ENCODE results near the gene SCN1A.

GRCh38 chr2:166133653-166134052 lies 5.8 kb upstream of the SCN1A start:
- TF ChIP-seq CTCF (IDR thresholded peaks at IDR 0.05 in 4 of 5, conservative IDR thresholded peaks at IDR 0.05 in 1 of 5), result no peak
- TF ChIP-seq POLR2A (IDR thresholded peaks at IDR 0.05), result no peak

All from gastrocnemius medialis (tissue), 4 donors.